ENCODE results near the gene RPS6KA1.
"Not testable (repeated sequence)": the region's sequence is repeated elsewhere in the genome, so short reads cannot be mapped to it uniquely, and the experiment has no call there.

RPS6KA1 gene

GRCh38 chr1:26557008-26557407 is 27.4 kb downstream of the RPS6KA1 start:
- DNase-seq: no peak

- no peak for DNase-seq
Measured at GRCh38 chr1:26558685-26559048, 29.1 kb downstream of the RPS6KA1 start.

- no peak for DNase-seq
Measured at GRCh38 chr1:26560403-26560780, 30.8 kb downstream of the RPS6KA1 start.

GRCh38 chr1:26570287-26570686 is 40.7 kb downstream of the RPS6KA1 start:
- DNase-seq: no peak

- DNase-seq: no peak
Measured at GRCh38 chr1:26571381-26571780, 41.8 kb downstream of the RPS6KA1 start.

GRCh38 chr1:26574018-26574417 is 44.5 kb downstream of the RPS6KA1 start:
- no peak for DNase-seq

GRCh38 chr1:26574719-26575251 is 45.2 kb downstream of the RPS6KA1 start:
- no peak for DNase-seq

- DNase-seq: no peak
Measured at GRCh38 chr1:26575348-26575747, 45.8 kb downstream of the RPS6KA1 start.

GRCh38 chr1:26578167-26578566 is 48.6 kb downstream of the RPS6KA1 start:
- no peak for DNase-seq

GRCh38 chr1:26579681-26580111 is 50.1 kb downstream of the RPS6KA1 start:
- no peak for DNase-seq

- no peak for DNase-seq
Measured at GRCh38 chr1:26580116-26580515, 50.6 kb downstream of the RPS6KA1 start.

GRCh38 chr1:26581287-26581651 is 51.7 kb downstream of the RPS6KA1 start:
- no peak for DNase-seq

- DNase-seq: no peak
Measured at GRCh38 chr1:26582053-26582835, 52.7 kb downstream of the RPS6KA1 start.

GRCh38 chr1:26582836-26583460 is 53.4 kb downstream of the RPS6KA1 start:
- no peak for DNase-seq

GRCh38 chr1:26583646-26584485 is 54.3 kb downstream of the RPS6KA1 start:
- DNase-seq: no peak

- not testable (repeated sequence) for DNase-seq
Measured at GRCh38 chr1:26584588-26584987, 55.0 kb downstream of the RPS6KA1 start.

- DNase-seq: no peak
Measured at GRCh38 chr1:26585471-26585870, 55.9 kb downstream of the RPS6KA1 start.

GRCh38 chr1:26593385-26593784 is 63.8 kb downstream of the RPS6KA1 start:
- DNase-seq: no peak

- not testable (repeated sequence) for DNase-seq
Measured at GRCh38 chr1:26594593-26594992, 65.0 kb downstream of the RPS6KA1 start.

- DNase-seq: peak; percentile 25
Measured at GRCh38 chr1:26597629-26598039, 68.1 kb downstream of the RPS6KA1 start.

GRCh38 chr1:26598890-26599289 is 69.3 kb downstream of the RPS6KA1 start:
- DNase-seq: no peak

- DNase-seq: peak; percentile 6
Measured at GRCh38 chr1:26602378-26602959, 72.9 kb downstream of the RPS6KA1 start.

GRCh38 chr1:26603856-26604255 is 74.3 kb downstream of the RPS6KA1 start:
- no peak for DNase-seq
